Mucosa of stomach (tissue), 1 donor: ENCODE results near the gene NFKB2.

Experiments used
- H3K27me3 ChIP-seq: one replicate; pipeline ENCODE4 v1.7.0; 2013; ENCODE audit warnings: mild to moderate bottlenecking, low read length; ENCODE audit not compliant: control insufficient read depth, insufficient read depth
- H3K36me3 ChIP-seq: one replicate; pipeline ENCODE4 v1.7.0; 2013; ENCODE audit warnings: low read length; ENCODE audit not compliant: control insufficient read depth, insufficient read depth
- H3K4me1 ChIP-seq: one replicate; pipeline ENCODE4 v1.7.0; 2013; ENCODE audit warnings: mild to moderate bottlenecking, low read length; ENCODE audit not compliant: control insufficient read depth, insufficient read depth
- H3K4me3 ChIP-seq: one replicate; pipeline ENCODE4 v1.7.0; 2013; ENCODE audit warnings: low read length
- H3K9ac ChIP-seq: one replicate; pipeline ENCODE4 v1.7.0; 2013; ENCODE audit warnings: mild to moderate bottlenecking, low read length, moderate library complexity
- H3K9me3 ChIP-seq: one replicate; pipeline ENCODE4 v1.7.0; 2013; ENCODE audit warnings: mild to moderate bottlenecking, low read length, moderate library complexity; ENCODE audit not compliant: control insufficient read depth
- donor health status: Pancreatic carcinoma.

The NFKB2 gene

DNA sequence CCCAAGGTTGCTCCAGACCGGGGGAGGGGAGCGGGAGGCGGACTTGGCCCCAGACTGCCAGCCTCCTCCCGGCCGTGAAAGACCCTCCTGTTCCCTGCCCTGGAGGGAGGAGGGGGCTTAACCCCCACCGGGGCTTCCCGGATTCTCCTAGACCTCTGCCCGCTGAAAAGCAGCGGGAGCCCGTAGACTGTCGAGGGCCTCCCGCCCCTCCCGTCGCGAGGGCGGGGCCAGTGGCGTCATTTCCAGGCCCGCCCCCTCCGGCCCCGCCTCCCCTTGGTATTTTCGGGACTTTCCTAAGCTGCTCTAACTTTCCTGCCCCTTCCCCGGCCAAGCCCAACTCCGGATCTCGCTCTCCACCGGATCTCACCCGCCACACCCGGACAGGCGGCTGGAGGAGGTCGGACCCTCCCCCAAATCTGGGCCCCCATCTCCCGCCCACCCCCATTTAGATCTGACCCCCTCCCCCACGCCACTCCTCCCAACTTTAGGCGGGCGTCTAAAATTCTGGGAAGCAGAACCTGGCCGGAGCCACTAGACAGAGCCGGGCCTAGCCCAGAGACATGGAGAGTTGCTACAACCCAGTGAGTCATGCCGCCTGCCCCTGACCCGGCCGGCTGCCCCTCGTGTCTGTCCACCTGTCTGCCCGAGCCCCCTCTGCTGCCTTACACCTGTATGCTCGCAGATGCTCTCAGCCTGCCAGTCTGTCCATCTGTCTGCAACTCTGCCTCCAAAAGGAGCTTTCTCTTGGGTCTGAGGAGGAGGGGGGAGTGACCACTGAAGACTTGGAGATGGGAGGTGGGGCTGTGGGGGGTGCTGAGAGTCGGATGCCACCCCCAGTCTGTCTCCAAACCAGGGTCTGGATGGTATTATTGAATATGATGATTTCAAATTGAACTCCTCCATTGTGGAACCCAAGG, at the start of gene NFKB2:
Gene NFKB2, plus strand, starts transcription at position 306 of the 917 bp plus-strand sequence. Its CDS starts 255 bp downstream, at position 561.
- Histone ChIP-seq H3K36me3 (peaks cover 2% of the 10 kb centered on the region), H3K4me3 (peak within 1 kb of the TSS; percentile 94), H3K4me1 (peaks cover 21% of the 10 kb centered on the region), H3K27me3 (no peaks in the 10 kb centered on the region), H3K9ac (peak within 1 kb of the TSS; percentile 82), H3K9me3 (no peaks in the 10 kb centered on the region)

DNA sequence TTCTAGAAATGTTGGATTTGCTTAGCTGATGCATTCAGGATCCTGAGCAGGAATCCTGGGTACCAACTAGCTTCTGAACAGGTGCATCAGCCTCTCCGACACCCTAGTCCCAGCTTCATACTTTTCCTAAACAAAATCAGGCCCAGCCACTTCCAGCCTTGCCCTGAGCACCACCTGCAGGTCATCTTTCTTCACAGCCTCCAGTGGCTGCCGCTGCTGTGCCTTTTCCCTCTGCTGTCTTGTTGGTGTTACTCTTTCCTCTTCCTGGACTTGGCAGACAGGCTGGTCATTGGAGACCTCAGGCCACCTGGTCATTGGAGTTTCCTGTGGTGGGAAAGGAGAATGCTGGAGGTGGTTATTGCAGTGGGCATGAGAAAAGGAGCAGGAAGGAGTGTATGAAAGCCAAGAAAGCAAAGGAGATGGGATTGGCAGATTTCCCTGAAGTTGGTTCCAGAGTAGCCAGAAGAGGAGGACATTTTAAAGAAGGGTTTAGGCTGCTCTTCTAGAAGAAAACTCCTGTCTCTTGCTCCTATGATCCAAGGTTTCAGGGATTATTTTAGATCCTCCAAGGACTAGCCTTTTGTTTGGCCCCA, 48.2 kb upstream of the NFKB2 start:
- Histone ChIP-seq H3K9me3 (no peaks in the 10 kb centered on the region), H3K9ac (no peak overlapping the region), H3K4me1 (peaks cover 5% of the 10 kb centered on the region), H3K27me3 (no peaks in the 10 kb centered on the region), H3K4me3 (no peak overlapping the region), H3K36me3 (peaks cover 5% of the 10 kb centered on the region)

DNA sequence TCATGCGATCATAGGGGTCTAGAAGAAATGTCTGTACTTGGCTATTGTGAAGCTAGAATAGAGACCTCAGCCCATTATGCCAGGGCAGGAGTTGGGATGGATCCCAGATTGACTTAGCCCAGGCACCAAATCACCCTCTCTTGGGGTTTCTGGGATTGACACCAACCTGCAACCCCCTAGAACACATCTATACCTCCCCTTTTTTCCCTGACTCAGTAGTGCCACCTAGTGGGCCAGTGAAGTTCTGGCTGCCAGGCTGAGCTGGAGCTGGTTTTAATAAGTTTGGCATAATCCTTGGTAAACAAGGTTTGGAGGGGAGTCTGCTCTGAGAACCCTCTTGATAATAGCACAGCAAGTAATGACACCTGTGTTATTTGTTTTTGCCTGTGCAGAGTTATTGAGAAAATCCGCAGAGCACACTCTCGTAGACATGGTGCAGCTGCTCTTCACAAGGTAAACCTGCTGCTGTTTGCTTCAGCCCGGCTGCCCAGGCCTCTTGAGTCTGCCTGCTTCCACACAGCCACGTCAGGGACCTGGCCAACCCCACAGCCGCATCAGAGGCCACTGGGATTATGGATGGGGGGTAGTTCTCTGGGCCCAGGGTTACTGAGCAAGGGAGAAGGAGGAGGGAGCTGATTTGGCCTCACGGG, 43.3 kb upstream of the NFKB2 start:
- Histone ChIP-seq H3K9me3 (no peaks in the 10 kb centered on the region), H3K9ac (no peak overlapping the region), H3K36me3 (peaks cover 14% of the 10 kb centered on the region)

DNA sequence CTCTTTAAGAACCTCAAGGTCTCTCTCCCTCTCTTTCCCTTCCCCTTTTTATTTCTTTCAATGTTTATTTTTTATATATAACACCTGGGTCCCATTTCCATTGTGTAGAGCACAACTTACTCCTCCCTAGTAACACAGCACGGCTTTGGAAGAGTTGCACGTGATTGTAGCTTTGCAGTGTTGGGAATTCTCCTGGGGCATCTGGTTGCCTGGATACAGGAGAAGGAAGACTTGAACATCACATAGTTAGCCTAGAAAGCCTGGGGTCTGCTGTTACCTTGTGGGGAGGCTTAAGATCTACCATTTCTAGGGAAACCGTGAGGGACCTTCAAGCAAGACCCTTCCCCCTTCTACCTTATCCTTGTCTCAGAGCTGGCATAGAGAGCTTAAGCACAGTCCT, 41.1 kb upstream of the NFKB2 start:
- Histone ChIP-seq H3K9me3 (no peaks in the 10 kb centered on the region), H3K9ac (no peak overlapping the region), H3K36me3 (peaks cover 26% of the 10 kb centered on the region), H3K4me3 (no peak overlapping the region), H3K4me1 (no peaks in the 10 kb centered on the region), H3K27me3 (no peaks in the 10 kb centered on the region)

More for the DNA sequence above, 43.3 kb upstream of the NFKB2 start:
- Histone ChIP-seq H3K4me1 (no peaks in the 10 kb centered on the region), H3K27me3 (no peaks in the 10 kb centered on the region), H3K4me3 (no peak overlapping the region)

DNA sequence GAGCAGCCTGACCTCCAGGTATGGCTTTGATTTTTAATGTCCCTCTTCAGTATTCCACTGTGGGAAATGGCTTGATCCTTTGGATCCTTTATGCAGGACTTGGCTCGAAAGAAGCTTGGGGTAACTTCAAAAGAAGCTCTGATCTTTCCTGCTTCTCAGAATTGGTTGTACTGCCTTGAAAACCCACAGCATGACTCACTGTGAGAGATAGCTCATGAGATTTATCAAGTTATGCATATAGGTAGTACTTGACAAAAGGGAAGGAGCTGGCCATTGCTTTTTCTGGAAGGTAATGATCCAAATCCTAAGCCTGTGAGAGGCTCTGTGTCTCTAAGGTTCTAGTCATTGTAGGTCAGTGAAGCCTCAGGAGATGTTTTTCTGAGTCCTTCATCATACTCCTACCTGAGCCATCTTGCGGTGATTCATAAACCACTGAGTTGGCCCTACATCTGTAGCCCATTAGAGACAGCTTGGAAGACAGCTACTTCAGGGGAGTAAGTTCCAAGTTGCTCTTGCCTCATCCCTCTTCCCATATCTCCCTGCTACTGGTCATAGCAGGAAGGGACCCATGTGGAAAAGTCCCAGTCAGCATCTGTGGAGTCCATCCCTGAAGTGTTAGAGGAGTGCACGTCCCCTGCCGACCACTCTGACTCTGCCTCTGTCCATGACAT, 36.7 kb upstream of the NFKB2 start:
- H3K4me3 ChIP-seq = no peak overlapping the region
- H3K9me3 ChIP-seq = no peaks in the 10 kb centered on the region
- no peaks in the 10 kb centered on the region for H3K27me3 ChIP-seq
- no peak overlapping the region for H3K9ac ChIP-seq
- H3K36me3 ChIP-seq = peaks cover 40% of the 10 kb centered on the region
- no peaks in the 10 kb centered on the region for H3K4me1 ChIP-seq

DNA sequence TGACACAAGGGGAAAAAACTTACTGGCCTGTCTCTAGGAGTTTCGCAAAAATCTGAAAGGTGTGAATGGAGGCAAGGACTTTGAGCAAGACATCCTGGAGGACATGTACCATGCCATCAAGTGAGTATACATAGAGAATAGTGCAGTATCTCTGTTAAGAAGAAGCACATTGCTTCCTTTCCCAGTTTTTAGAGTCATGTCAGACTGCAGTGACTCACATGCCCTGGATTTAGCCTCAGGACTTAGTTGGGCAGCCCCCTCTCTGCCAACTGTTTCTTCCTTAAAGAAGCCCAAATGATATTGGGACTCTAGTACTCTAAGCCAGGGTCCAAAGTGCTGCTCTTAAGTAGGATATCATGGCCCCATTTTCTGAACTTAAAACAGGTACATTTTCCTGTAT, 28.1 kb upstream of the NFKB2 start:
- Histone ChIP-seq H3K36me3 (peaks cover 49% of the 10 kb centered on the region), H3K9ac (no peak overlapping the region), H3K27me3 (no peaks in the 10 kb centered on the region), H3K4me1 (no peaks in the 10 kb centered on the region), H3K9me3 (no peaks in the 10 kb centered on the region), H3K4me3 (no peak overlapping the region)

DNA sequence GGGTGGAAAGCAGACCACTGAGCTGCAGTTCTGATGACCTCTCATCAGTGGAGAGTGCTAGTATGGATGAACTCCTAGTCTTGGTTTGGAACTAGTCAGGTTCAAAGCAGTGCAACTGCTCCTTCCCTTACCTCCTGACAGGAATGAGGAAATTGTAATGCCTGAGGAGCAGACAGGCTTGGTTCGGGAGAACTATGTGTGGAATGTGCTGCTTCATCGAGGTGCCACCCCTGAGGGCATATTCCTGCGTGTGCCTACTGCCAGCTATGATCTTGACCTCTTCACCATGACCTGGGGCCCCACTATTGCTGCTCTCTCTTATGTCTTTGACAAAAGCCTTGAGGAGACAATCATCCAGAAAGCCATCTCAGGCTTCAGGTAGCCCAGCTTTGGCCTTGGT, 27.4 kb upstream of the NFKB2 start:
- Histone ChIP-seq H3K4me1 (no peaks in the 10 kb centered on the region), H3K36me3 (peaks cover 45% of the 10 kb centered on the region), H3K27me3 (no peaks in the 10 kb centered on the region), H3K9ac (no peak overlapping the region), H3K9me3 (no peaks in the 10 kb centered on the region), H3K4me3 (no peak overlapping the region)

DNA sequence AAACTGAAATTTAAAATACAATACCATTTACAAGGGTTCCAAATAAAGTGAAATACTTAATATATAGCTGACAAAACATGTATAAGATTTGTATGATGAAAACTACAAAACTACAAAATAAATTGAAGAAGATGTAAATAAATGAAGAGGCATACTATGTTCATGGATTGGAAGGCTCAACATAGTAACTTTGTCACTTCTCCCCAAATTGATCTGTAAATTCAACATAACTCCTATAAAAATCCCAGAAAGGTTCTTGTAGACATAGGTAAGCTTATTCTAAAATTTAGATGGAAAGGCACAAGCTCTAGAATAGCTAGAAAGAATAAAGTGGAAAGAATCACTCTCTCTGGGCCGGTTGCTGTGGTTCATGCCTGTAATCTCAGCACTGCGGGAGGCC, 24.2 kb upstream of the NFKB2 start:
- H3K4me1 ChIP-seq = no peaks in the 10 kb centered on the region
- no peak overlapping the region for H3K9ac ChIP-seq
- H3K4me3 ChIP-seq = no peak overlapping the region
- H3K36me3 ChIP-seq = peaks cover 32% of the 10 kb centered on the region
- no peaks in the 10 kb centered on the region for H3K27me3 ChIP-seq
- no peaks in the 10 kb centered on the region for H3K9me3 ChIP-seq

DNA sequence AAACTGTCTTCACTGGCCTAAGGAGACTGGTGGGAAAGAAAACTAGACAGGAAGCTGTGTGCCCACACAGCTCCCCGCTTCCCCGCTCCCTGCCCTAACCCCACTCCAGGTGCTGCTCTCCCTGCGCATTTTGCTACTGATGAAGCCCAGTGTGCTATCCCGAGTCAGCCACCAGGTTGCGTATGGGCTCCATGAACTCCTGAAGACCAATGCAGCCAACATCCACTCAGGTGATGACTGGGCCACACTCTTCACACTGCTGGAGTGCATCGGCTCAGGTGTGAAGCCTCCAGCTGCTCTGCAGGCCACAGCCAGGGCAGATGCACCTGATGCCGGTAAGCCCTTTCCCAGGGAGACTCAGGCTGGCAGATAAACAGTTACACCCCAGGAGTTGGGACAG, 20.3 kb upstream of the NFKB2 start:
- Histone ChIP-seq H3K27me3 (no peaks in the 10 kb centered on the region), H3K9ac (no peak overlapping the region), H3K9me3 (no peaks in the 10 kb centered on the region), H3K4me3 (no peak overlapping the region), H3K4me1 (no peaks in the 10 kb centered on the region), H3K36me3 (peaks cover 21% of the 10 kb centered on the region)

DNA sequence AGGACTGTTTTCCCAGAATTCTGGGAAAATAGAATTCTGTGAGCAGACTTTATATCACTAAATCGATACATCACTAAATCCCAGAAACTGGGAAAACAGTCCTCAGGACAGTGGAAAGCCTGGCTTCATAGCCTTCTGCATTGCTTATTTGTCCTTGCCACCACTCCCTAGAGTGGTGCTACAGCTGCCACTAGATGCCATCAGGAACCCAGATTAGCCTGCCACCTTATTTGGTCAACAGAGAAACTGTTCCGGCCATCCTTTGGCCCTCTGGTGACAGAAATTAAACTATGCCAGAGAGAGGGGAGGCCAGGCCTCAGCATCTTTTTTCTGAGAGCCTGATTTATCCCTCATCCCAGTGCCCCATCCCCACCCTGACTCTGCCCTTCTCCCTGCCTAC, 19.6 kb upstream of the NFKB2 start:
- Histone ChIP-seq H3K36me3 (peaks cover 16% of the 10 kb centered on the region), H3K9ac (no peak overlapping the region), H3K4me1 (no peaks in the 10 kb centered on the region), H3K4me3 (no peak overlapping the region), H3K27me3 (no peaks in the 10 kb centered on the region), H3K9me3 (no peaks in the 10 kb centered on the region)

DNA sequence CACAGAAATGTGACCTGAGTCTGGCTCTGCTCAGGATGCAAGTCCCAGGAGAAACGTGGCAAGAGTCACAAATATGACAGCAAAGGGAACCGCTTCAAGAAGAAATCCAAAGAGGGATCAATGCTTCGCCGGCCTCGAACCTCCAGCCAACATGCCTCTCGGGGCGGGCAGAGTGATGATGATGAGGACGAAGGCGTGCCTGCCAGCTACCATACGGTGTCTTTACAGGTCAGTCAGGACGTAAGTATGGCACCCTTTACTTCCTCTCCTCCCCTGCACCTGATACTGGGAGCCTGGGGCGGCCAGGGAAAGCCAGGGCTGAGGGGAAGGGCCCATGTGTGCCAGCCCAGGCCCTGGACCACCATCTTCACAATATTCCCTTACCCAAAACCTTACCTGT, 18.6 kb upstream of the NFKB2 start:
- Histone ChIP-seq H3K9ac (no peak overlapping the region), H3K4me3 (no peak overlapping the region), H3K9me3 (no peaks in the 10 kb centered on the region), H3K27me3 (no peaks in the 10 kb centered on the region), H3K36me3 (peaks cover 19% of the 10 kb centered on the region), H3K4me1 (no peaks in the 10 kb centered on the region)

DNA sequence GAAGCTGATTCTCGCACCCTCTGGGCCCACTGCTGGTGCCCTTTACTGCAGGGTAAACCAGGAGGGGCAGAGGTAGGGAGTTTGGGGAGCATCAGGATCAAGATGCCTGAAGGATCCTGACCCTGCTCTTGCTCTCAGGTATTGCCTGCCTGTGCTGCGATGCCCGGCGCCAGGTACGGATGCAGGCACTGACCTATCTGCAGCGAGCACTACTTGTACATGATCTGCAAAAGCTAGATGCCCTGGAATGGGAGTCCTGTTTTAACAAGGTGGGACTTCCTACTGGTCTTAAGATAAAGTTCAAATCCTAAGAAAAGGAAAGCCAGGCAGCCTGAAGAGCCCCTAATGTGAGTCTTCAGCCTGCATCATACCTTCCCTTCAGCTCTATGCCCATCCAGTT, 16.1 kb upstream of the NFKB2 start:
- Histone ChIP-seq H3K36me3 (peaks cover 19% of the 10 kb centered on the region), H3K4me1 (no peaks in the 10 kb centered on the region), H3K9ac (no peak overlapping the region)

More for the DNA sequence above, 16.1 kb upstream of the NFKB2 start:
- H3K9me3 ChIP-seq = no peaks in the 10 kb centered on the region
- H3K4me3 ChIP-seq = no peak overlapping the region
- H3K27me3 ChIP-seq = no peaks in the 10 kb centered on the region
